GM18505 (cell line): ENCODE measurements around the gene PLA2G4E.

Experiments used
- ATAC-seq: cut with Tn5 transposase; IDR thresholded peaks from one replicate; pipeline ENCODE4 v1.9.1; 2021; ENCODE audit not compliant: unreplicated experiment
- POLR2A ChIP-seq: IDR thresholded peaks from 4 replicates; pipeline ENCODE4 v1.6.1; 2011; ENCODE audit warnings: borderline replicate concordance; ENCODE audit not compliant: insufficient read depth, insufficient read length; ENCODE audit errors: extremely low read depth

PLA2G4E gene

GRCh38 chr15:41999290-42000285 is 21.3 kb downstream of the PLA2G4E start:
- no peak for TF ChIP-seq POLR2A
- no peak for ATAC-seq

GRCh38 chr15:41997845-41998244 is 23.0 kb downstream of the PLA2G4E start:
- no peak for ATAC-seq
- TF ChIP-seq POLR2A = no peak

GRCh38 chr15:41996921-41997592 is 23.8 kb downstream of the PLA2G4E start:
- TF ChIP-seq POLR2A = no peak
- ATAC-seq = no peak

- no peak for TF ChIP-seq POLR2A
- ATAC-seq = no peak
Measured at GRCh38 chr15:41996376-41996775, 24.5 kb downstream of the PLA2G4E start.

- ATAC-seq = no peak
- no peak for TF ChIP-seq POLR2A
Measured at GRCh38 chr15:41995476-41995855, 25.4 kb downstream of the PLA2G4E start.

DNA sequence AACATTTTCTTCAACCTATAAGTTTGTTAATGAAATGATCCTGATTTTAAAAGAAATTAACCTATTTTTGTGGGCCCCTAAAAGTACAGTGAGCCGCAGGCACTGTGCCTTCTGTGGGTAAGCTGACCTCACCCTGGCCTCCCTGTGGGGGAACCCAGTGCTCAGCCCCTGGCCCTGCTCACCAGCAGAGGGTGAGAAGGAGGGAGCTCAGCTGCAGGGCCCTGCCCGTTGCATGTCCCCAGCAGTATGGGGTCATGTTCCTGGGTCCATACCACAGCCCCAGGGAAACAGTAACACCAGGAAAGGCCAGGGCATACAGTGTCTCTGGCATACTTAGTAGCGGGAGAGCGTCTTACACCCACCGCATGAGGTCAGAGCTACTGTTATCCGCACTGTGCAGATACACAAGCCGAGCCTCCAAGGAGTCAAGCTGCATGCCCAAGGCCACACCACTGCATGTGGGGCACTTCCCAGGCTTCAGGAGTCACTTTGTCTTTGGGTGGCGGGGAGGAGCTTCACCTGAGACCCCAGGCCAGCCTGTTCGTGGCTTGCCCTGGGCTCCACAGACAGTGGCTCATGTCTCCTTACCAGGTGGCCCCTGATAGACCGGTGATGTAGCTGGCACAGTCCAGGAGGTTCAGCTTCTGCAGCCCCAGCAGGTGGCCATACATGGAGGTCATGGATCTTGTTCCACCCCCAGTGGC is 25.9 kb downstream of the PLA2G4E start:
- no peak for ATAC-seq
- no peak for TF ChIP-seq POLR2A

GRCh38 chr15:41994171-41994650 is 26.6 kb downstream of the PLA2G4E start:
- ATAC-seq = no peak
- TF ChIP-seq POLR2A = no peak

DNA sequence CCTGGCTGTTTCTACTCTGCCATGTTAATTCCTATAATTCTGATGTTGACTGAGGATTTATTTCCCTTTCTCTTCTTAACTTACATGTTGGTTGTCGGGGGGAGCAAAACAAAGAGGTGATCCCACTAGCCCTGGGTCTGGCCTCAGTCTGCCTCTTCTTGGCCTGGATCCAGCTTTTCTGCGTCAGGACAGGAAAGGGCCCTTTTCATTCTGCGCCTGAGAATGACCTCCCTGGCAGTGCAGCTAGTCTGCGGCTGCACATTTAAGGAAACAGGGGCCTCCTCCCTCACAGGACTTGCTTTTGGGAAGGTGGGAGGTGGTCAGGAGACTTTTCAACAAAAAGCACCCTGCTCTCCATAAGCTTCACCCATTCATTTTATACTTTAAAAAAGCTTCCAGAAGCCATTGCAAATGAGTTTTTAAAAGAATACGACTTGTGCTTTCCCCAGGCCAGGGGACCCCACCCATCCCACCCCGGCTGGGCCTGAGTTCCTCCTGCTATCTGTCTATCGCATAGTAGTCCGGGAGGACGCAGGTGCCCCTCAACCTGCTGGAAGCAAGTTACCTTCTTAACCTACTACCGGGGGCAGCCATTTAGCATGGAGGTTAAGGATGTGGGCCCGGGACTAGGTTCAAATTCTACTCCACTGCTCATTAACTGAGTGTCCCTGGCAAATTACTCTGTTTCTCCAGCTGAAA is 27.2 kb downstream of the PLA2G4E start:
- TF ChIP-seq POLR2A = no peak
- no peak for ATAC-seq

GRCh38 chr15:41992803-41993190 is 28.0 kb downstream of the PLA2G4E start:
- no peak for TF ChIP-seq POLR2A
- ATAC-seq = no peak

DNA sequence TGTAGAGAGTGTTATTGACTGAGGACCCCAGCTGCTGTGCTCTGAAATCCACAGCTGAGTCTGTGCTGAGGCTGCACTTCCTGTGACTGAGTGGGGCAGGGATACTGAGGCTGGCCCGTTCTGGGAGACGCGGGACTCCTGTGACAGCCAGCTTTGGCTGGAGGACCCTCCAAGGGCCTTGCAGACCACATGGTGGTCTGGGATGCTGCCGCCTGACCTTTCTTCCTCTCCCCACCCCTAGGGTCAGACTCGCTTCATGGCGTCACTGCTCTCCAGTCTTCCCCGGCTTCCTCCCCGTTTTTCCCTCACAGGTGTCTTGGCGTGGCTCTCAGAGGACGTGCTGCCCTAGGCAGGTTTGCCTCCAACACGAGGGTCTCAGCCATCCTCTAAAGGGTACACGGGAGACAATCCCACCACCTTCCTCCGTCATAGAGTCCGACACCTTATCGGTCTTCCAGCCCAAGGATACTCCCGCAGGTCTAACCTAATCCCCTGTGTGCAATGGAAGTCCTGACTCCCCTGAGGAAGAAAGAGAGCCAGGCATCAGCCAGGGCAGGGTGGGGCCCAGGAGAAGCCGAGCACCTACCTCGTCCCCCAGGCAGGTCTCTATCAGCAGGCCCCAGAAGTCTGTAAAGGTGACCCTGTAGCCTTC is 28.6 kb downstream of the PLA2G4E start:
- no peak for TF ChIP-seq POLR2A
- ATAC-seq = no peak

DNA sequence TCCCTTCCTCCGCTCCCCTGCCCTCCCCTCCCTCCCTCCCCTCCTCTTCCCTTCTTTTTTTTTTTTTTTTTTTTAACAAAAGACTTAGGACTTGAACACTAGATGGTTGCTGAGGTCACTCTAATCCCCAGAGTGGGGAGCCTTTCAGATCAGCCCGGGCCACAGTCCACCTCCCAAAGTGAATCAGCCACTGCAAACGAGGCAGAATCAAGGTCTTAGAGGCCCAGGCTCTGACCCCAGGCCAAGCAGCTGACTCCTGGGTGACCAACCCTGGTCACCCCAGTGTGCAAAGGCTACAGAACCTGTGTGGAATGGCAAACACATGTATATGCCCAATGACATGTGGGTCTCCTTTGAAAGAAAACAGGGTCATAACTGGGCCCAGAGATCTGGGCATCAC is 30.2 kb downstream of the PLA2G4E start:
- TF ChIP-seq POLR2A = no peak
- ATAC-seq = no peak

DNA sequence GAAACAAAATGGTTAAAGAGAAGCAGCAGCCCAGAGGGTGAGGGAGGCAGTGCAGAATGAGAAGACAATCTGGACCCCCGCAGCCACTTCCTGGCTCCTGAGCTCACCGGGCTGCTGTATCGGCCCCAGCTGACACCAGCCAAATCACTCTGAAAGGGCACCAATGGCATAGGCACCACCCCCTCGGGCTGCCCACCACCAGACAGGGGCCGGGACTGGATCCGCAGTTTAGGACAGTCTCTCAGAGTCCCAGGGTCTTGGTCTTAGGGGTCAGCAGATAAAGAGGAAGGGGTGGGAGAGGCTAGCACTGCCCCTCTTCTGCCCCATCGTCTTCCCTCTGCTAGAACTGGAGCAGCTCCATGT is 30.6 kb downstream of the PLA2G4E start:
- ATAC-seq = no peak
- no peak for TF ChIP-seq POLR2A
